ENCODE data around the gene PEX5L.

- TF ChIP-seq CTCF (IDR thresholded peaks at IDR 0.05) (no peak), ZFX (IDR thresholded peaks at IDR 0.05; ENCODE audit: borderline replicate concordance) (no peak)
Measured at GRCh38 chr3:179881791-179882190, 154.9 kb downstream of the PEX5L start.

All from 22Rv1 (cell line).